Astrocyte of the hippocampus (primary cell): ENCODE measurements around the gene RGS2.

Experiments used
- DNase-seq: peaks from one replicate; pipeline ENCODE4 v3.0.0; 2011; ENCODE audit warnings: low read depth, low spot score

Gene RGS2

GRCh38 chr1:192830595-192831246 lies 21.9 kb downstream of the RGS2 start:
- DNase-seq = no peak

GRCh38 chr1:192831706-192832355 lies 23.0 kb downstream of the RGS2 start:
- peak; percentile 15 for DNase-seq

GRCh38 chr1:192832492-192832891 lies 23.7 kb downstream of the RGS2 start:
- DNase-seq = no peak

- DNase-seq = no peak
These were observed 26.3 kb downstream of the RGS2 start for GRCh38 chr1:192835116-192835515.

GRCh38 chr1:192839162-192840066 lies 30.6 kb downstream of the RGS2 start:
- no peak for DNase-seq

GRCh38 chr1:192844360-192844759 lies 35.5 kb downstream of the RGS2 start:
- DNase-seq = no peak

- peak; percentile 18 for DNase-seq
These were observed 38.1 kb downstream of the RGS2 start for GRCh38 chr1:192846950-192847349.

GRCh38 chr1:192849011-192849410 lies 40.2 kb downstream of the RGS2 start:
- DNase-seq = no peak

GRCh38 chr1:192849442-192849841 lies 40.6 kb downstream of the RGS2 start:
- no peak for DNase-seq

GRCh38 chr1:192852001-192852947 lies 43.4 kb downstream of the RGS2 start:
- DNase-seq = no peak

- no peak for DNase-seq
These were observed 49.6 kb downstream of the RGS2 start for GRCh38 chr1:192858456-192858855.

- no peak for DNase-seq
These were observed 51.0 kb downstream of the RGS2 start for GRCh38 chr1:192859808-192860207.

- no peak for DNase-seq
These were observed 51.8 kb downstream of the RGS2 start for GRCh38 chr1:192860478-192861185.

GRCh38 chr1:192861860-192862259 lies 53.0 kb downstream of the RGS2 start:
- no peak for DNase-seq
